Stimulated activated CD8-positive, alpha-beta memory T cell treated with anti-CD3 and anti-CD28 coated beads, Interleukin-7, amount 100 ng/mL, for 48 hours (primary cell): ENCODE data around the gene DNAAF8.

Source experiments
- DNase-seq, 2 donors: peaks; one replicate each; pipeline ENCODE4 v3.0.0-alpha.2; 2020; ENCODE audit warnings: low read depth in 1 of 2; ENCODE audit errors: extremely low read depth in 1 of 2

Gene DNAAF8

GRCh38 chr16:4695473-4696171, 38.7 kb upstream of the DNAAF8 start:
- no peak for DNase-seq

- no peak for DNase-seq
Measured at GRCh38 chr16:4696172-4696904, 38.0 kb upstream of the DNAAF8 start.

- DNase-seq: no peak
Measured at GRCh38 chr16:4696905-4697847, 37.2 kb upstream of the DNAAF8 start.

GRCh38 chr16:4697848-4698291, 36.5 kb upstream of the DNAAF8 start:
- no peak for DNase-seq

- DNase-seq: no peak
Measured at GRCh38 chr16:4698321-4699045, 35.9 kb upstream of the DNAAF8 start.

GRCh38 chr16:4699046-4699556, 35.2 kb upstream of the DNAAF8 start:
- no peak for DNase-seq

GRCh38 chr16:4700380-4700996, 33.8 kb upstream of the DNAAF8 start:
- DNase-seq: peak in 1 of 2 donors; percentile 43

GRCh38 chr16:4700997-4701743, 33.2 kb upstream of the DNAAF8 start:
- no peak for DNase-seq

GRCh38 chr16:4701791-4702465, 32.4 kb upstream of the DNAAF8 start:
- no peak for DNase-seq

GRCh38 chr16:4702466-4702808, 31.9 kb upstream of the DNAAF8 start:
- no peak for DNase-seq

- no peak for DNase-seq
Measured at GRCh38 chr16:4703906-4704305, 30.4 kb upstream of the DNAAF8 start.

- DNase-seq: no peak
Measured at GRCh38 chr16:4704491-4704890, 29.8 kb upstream of the DNAAF8 start.

GRCh38 chr16:4704913-4705312, 29.4 kb upstream of the DNAAF8 start:
- no peak for DNase-seq

GRCh38 chr16:4706871-4707270, 27.5 kb upstream of the DNAAF8 start:
- DNase-seq: no peak

- no peak for DNase-seq
Measured at GRCh38 chr16:4709481-4709880, 24.9 kb upstream of the DNAAF8 start.

GRCh38 chr16:4713663-4714501, 20.5 kb upstream of the DNAAF8 start:
- no peak for DNase-seq

- DNase-seq: no peak
Measured at GRCh38 chr16:4714996-4715395, 19.3 kb upstream of the DNAAF8 start.

GRCh38 chr16:4718466-4718865, 15.9 kb upstream of the DNAAF8 start:
- no peak for DNase-seq
